Lower lobe of right lung (tissue), 2 donors: Measurements from ENCODE around the gene RYR1. TPM values are rescaled to one million over a fixed set of nuclear protein-coding genes. Genes with fewer than 3 reads are reported as not detected.

Experiments
- ATAC-seq, 2 donors: fragments of 200-7000 bp; cut with Tn5 transposase; one replicate each; pipeline ENCODE4 v1.9.1; 2020 to 2022; ENCODE audit warnings: mild to moderate bottlenecking in 2 of 2, moderate library complexity in 2 of 2
- DNase-seq: peaks from one replicate; pipeline ENCODE4 v3.0.0-alpha.2; 2020
- H3K27ac ChIP-seq: fragments of 200-600 bp; one replicate; pipeline ENCODE4 v1.8.0; 2022
- H3K27me3 ChIP-seq: fragments of 200-600 bp; one replicate; pipeline ENCODE4 v1.8.0; 2022; ENCODE audit warnings: low read depth
- H3K36me3 ChIP-seq: fragments of 200-600 bp; one replicate; pipeline ENCODE4 v1.8.0; 2022; ENCODE audit warnings: mild to moderate bottlenecking
- H3K4me1 ChIP-seq: fragments of 200-600 bp; one replicate; pipeline ENCODE4 v1.8.0; 2022
- H3K4me3 ChIP-seq: fragments of 200-600 bp; one replicate; pipeline ENCODE4 v1.8.0; 2022; ENCODE audit warnings: mild to moderate bottlenecking
- H3K9me3 ChIP-seq: fragments of 200-600 bp; one replicate; pipeline ENCODE4 v1.8.0; 2022
- CTCF ChIP-seq: fragments of 200-600 bp; IDR thresholded peaks from one replicate; pipeline ENCODE4 v1.8.0; 2022; ENCODE audit warnings: antibody characterized with exemption, mild to moderate bottlenecking
- intact Hi-C: fragments of 100-400 bp; cut with DNase I; formaldehyde crosslinking; loops from one replicate; pipeline ENCODE4 v1.11.0; 2022
- total RNA-seq: library from RNA; stranded (reverse); fragmentation: NEBNext Ultra II Directional; extraction: Animal tissue kit (Norgen Biotek cat#: 25700); gene quantifications from one replicate; pipeline ENCODE4 v1.2.1, GENCODE V29; 2021
- donor health status: DM: no; HTN: yes; CAD: no; lungs with severe emphysema.

Gene RYR1
- total RNA-seq, 1 donor from 2014 or later, result 9.2 TPM

GRCh38 chr19:38617764-38618589 is 184.5 kb downstream of the RYR1 start, which contains the start of gene MAP4K1:
Gene MAP4K1 (minus strand): TSS chr19:38617953. CDS start chr19:38617895, 58 bp downstream.
- Histone ChIP-seq H3K4me3 (peak within 1 kb of the TSS; percentile 93), H3K36me3 (peaks cover 29% of the 10 kb centered on the region), H3K9me3 (no peaks in the 10 kb centered on the region), H3K4me1 (peaks cover 24% of the 10 kb centered on the region), H3K27me3 (no peaks in the 10 kb centered on the region), H3K27ac (peak within 1 kb of the TSS; percentile 89)
- peak; percentile 67 for DNase-seq
- ATAC-seq, result peak; percentile 37 to 58
- no peak for TF ChIP-seq CTCF
- intact Hi-C loops, result no loop called here

- TF ChIP-seq CTCF, result no peak
- intact Hi-C loops, result no loop called here
- Histone ChIP-seq H3K4me1 (peaks cover 24% of the 10 kb centered on the region), H3K36me3 (peaks cover 37% of the 10 kb centered on the region), H3K27ac (peak within 1 kb of the TSS; percentile 89), H3K9me3 (no peaks in the 10 kb centered on the region), H3K4me3 (peak within 1 kb of the TSS; percentile 93), H3K27me3 (no peaks in the 10 kb centered on the region)
- ATAC-seq (peak; percentile 97), DNase-seq (peak; percentile 100)
Observed at GRCh38 chr19:38618590-38619360, 185.3 kb downstream of the RYR1 start, which contains the start of gene EIF3K. Gene EIF3K (plus strand): TSS chr19:38619188. CDS start chr19:38619269, 81 bp downstream.

- Histone ChIP-seq H3K9me3 (no peaks in the 10 kb centered on the region), H3K36me3 (peaks cover 45% of the 10 kb centered on the region), H3K27me3 (no peaks in the 10 kb centered on the region), H3K4me1 (peaks cover 24% of the 10 kb centered on the region), H3K4me3 (peak overlapping the region; percentile 93), H3K27ac (peak overlapping the region; percentile 89)
- ATAC-seq, result no peak
- no peak for DNase-seq
- intact Hi-C loops, result no loop called here
- no peak for TF ChIP-seq CTCF
Observed at GRCh38 chr19:38619361-38620174, 186.1 kb downstream of the RYR1 start.

- Histone ChIP-seq H3K4me3 (no peak overlapping the region), H3K4me1 (peaks cover 10% of the 10 kb centered on the region), H3K36me3 (peaks cover 98% of the 10 kb centered on the region), H3K27me3 (no peaks in the 10 kb centered on the region), H3K9me3 (no peaks in the 10 kb centered on the region), H3K27ac (no peak overlapping the region)
- TF ChIP-seq CTCF, result no peak
- DNase-seq (no peak), ATAC-seq (no peak)
- intact Hi-C loops, result no loop called here
Observed at GRCh38 chr19:38624822-38625221, 191.3 kb downstream of the RYR1 start.

GRCh38 chr19:38626401-38626800 is 192.9 kb downstream of the RYR1 start:
- ATAC-seq (no peak), DNase-seq (no peak)
- Histone ChIP-seq H3K27me3 (no peaks in the 10 kb centered on the region), H3K9me3 (no peaks in the 10 kb centered on the region), H3K4me3 (no peak overlapping the region), H3K4me1 (peaks cover 6% of the 10 kb centered on the region), H3K27ac (no peak overlapping the region), H3K36me3 (peaks cover 98% of the 10 kb centered on the region)
- intact Hi-C loops, result no loop called here
- no peak for TF ChIP-seq CTCF
